ENCODE data around the gene SMARCAL1.

SMARCAL1 gene

DNA sequence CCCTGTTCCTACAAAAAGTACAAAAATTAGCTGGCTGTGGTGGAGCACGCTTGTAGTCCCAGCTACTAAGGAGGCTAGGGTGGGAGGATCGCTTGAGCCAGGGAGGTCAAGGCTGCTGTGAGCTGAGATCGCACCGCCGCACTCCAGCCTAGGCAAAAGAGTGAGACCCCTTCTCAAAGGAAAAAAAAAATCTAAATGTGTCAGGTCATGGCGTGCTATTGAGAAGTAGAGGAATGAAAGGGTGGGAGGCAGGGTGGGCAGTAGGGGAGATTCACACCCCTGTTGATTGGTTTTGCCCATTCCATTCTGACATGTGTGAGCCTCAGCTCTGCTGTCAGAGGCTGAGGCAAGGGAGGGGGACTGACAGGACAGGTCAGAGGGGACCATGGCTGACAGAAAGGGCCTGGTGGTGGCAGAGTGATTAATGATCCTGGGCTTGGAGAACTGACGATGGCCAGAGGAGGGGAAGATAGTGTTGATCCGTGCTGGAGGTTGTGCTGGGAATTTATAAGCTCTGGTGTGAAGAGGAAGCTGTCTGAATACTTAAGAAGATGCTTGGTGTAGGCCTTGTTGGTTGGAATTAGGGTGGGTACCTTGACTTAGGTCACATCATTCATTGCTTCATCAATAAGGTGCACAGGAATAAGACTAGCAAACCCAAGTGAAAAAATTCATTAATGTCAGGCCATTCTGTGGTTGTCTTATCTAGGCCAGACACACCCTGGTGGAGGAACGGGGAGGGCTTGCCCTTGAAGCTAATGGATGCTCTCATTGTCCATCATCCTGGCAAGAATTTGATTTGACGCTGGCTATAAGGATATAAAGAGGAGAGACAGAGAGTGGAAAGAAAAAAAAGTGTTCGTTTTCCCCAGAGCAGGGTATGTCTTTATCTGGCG lies 19.1 kb upstream of the SMARCAL1 start:
- no peak for DNase-seq

DNA sequence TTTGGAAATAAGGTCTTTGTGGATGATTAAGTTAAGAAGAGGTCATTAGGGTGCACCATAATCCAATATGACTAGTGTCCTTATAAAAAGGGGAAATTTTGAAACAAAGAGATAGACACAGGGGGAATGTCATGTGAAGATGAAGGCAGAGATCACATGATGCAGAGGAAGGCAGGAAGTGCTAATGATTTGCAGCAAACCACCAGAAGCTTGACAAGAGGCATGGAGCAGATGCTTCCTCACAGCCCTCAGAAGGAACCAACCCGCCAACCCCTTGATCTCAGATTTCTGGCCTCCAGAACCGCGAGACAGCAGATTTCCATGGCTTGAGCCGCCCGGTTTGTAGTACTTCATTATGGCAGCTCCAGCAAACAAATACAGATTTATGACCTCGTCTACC lies 17.4 kb upstream of the SMARCAL1 start:
- no peak for DNase-seq

DNA sequence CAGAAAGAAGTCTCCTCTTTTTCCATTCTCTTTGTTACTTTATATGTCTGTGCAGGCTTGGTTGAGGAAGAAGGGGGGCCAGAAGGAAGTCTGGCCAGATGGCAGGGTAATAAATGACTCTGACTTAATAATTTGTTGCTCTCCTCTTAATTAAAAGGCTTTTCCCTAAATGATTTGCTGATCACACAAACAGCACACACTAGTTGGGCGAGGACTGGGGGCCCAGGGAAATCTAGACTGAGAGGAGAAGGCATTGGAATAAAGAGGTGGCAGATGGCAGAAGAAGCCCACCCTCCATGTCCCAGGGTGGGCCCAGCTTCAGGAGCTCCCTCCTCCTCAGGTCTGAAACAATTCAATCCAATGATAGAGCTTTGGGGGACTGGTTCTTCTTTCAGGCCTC lies 12.7 kb upstream of the SMARCAL1 start:
- no peak for DNase-seq

DNA sequence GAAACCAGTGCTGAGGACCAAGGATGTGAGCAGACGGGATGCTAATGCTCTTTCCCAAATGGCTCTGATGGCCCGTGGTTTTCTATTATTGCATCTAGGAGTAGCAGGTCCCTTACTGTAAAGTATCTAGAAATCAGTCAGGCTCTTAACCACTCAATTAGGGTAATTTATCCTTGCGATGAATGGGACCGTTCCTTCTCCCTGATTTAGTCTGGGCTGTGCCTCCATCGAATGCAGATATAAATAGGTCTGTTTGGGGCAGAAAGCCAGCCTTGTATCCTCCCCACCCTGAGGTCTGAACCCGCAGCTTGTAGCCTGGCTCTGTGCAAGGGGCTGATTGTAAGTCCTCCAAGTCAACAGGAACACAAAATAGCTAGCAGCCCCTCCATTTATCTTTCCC lies 9.5 kb upstream of the SMARCAL1 start:
- no peak for DNase-seq

DNA sequence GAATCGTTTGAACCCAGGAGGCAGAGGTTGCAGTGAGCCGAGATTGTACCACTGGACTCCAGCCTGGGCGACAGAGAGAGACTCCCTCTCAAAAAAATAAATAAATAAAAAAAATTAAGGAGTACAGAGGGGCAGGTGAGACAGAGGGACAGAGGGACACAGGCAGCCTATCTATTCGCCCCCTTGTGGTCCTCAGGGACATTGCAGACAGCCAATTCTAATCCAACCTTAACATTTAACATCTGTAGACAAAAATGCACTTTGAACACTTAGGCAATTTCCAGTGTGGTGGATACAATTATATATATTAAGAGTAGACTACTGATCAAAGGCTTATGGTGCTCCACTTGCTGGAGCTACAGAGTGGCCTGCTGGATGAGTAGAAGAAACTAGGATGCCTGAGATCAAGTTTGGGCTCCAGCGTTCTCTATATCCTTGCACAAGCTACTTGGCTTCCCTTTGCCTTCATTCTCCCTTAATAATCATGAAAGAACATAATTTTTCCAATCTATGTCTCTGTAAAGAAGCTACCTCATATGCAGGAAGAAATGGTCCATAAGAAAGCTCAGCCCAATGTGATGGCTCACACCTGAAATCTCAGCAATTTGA lies 8.2 kb upstream of the SMARCAL1 start:
- no peak for DNase-seq

DNA sequence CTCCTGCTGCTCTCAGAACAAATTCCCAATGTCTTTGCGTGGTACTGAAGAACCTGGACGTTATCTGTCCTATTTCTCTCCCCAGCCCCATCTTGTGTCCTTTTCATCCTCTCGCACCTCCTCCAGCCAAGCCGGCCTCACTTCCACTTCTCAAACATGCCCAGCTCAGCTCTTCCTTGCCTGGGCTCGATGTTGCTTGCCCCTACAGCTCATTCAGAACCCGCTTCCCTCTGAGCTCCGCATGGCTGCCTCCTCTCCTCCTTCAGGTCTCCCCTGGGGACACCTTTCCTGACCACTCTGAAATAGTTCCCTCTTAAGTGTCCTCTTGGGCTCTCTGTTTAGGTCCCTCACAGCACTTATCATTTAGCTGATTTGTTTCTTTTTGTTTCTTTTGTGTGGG lies 6.7 kb upstream of the SMARCAL1 start:
- no peak for DNase-seq

DNA sequence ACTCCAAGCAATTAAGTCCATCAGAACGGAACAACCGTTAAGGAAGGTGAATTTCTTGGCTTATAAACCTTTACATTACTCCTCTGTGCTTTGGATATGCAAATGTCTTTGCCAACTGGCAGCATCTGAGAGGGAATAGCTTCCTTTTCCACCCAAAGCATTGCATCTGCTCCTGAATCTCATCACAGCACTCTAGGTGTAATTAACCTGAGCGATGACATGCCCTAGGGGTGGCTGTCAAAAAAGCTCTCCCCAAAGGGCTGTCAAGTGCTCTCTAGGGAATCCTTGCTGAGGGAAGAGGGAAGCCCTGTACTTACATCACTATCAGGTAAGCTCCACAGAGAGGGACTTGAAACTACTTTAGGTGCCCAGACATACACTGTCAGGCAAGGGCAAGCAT lies 5.5 kb upstream of the SMARCAL1 start:
- DNase-seq: no peak

DNA sequence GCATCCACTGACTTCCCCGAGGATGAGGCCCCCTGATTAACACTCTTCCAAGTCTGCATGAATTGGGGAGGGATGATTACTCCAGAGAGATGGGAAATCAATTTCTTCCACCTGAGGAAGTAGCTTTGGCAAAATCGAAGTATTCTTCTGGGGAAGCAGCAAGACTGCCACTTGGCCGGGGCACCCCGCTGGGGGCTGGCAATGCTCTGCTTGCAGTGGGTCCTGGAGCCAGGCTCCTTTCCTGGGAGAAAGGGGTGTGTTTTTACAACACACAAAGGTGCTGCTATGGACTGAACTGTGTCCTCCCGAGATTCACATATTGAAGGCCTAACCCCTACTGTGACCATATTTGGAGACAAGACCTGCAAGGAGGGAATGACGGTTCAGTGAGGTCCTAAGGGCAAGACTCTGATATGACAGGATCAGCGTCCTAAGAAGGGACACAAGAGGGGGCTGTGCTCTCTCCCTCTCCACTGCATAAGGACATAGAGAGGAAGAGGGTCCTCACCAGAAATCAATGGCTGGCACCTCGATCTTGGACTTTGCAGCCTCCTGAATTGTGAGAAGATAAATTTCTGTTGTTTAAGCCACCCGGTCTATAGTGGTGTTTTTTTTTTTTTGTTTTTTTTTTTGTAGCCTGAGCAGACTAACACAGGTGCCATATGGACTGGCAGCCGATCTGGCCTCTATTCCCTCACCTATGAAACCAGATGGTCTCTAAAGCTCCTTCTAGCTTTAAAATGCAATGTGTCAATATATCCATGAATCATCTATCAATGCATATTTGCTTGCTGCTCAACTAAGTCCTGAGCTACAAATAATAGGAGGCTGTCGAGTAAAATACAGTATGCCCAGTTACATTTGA lies 3.6 kb upstream of the SMARCAL1 start:
- no peak for DNase-seq

DNA sequence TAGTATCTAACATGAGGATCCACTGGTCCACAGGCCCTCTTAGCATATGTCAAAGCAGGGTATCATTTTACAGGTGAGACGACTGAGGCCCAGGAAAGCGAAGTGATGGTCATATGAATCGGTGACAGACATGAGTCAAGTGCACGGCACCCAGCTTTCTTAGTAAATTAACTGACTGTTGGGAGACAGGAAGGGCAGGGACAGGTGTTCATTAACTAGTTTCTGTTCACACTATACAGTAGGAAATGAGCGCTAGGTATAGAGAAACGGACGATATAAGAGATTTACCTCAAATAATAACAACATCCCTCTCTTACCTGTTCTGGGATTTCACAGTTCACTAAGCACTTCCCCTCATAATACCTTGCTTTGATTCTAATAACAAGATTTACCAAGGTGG lies 1.7 kb upstream of the SMARCAL1 start:
- DNase-seq: no peak

DNA sequence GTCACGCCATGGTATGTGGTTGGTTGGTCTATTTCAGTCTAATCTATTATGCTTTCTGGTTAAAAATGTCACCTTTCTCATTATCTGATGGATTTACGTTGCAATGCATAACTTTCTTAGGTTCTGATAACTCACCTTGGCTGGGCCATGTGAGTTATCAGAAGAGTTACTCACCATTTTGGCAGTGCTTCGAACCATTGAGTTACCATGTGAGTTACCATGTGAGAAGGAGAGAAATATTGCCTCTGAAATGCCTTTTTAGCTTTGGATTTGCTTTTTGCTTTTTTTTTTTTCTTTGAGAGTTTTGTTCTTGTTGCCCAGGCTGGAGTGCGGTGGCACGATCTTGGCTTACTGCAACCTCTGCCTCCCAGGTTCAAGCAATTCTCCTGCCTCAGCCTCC lies 1.6 kb downstream of the SMARCAL1 start:
- DNase-seq: no peak

DNA sequence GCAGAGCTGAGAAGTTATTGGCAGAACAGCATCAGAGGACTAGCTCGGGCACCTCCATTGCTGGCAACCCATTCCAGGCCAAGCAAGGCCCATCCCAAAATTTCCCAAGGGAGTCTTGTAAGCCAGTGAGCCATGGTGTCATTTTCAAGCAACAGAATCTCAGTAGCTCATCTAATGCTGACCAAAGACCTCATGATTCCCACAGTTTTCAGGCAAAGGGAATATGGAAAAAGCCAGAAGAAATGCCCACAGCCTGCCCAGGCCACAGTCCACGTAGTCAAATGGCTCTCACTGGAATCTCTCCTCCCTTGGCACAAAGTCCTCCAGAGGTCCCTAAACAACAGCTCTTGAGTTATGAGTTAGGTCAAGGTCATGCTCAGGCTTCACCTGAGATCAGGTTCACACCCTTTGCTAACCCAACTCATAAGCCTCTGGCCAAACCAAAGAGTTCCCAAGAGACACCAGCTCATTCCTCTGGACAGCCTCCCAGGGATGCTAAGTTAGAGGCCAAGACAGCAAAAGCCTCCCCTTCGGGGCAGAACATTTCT lies 2.6 kb downstream of the SMARCAL1 start:
- no peak for DNase-seq

DNA sequence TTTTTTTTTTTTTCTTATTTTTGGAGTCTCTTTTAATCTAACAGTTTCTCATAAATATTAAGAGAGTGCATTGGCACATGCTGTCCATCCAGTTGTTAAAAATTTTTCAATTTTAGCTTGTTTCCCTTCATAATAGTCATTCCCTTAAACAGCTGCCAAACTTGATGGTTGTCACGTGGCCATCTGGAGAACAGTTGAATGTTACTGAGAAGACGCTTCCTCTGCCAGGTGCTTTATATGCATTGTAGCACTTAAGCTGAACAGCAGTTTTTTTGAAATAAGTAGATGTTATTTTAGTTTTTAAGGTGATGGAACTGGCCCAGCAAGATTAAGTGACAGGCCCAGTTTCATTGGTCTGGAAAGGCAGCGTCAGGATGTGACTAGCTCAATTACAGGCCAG lies 3.3 kb downstream of the SMARCAL1 start:
- no peak for DNase-seq

DNA sequence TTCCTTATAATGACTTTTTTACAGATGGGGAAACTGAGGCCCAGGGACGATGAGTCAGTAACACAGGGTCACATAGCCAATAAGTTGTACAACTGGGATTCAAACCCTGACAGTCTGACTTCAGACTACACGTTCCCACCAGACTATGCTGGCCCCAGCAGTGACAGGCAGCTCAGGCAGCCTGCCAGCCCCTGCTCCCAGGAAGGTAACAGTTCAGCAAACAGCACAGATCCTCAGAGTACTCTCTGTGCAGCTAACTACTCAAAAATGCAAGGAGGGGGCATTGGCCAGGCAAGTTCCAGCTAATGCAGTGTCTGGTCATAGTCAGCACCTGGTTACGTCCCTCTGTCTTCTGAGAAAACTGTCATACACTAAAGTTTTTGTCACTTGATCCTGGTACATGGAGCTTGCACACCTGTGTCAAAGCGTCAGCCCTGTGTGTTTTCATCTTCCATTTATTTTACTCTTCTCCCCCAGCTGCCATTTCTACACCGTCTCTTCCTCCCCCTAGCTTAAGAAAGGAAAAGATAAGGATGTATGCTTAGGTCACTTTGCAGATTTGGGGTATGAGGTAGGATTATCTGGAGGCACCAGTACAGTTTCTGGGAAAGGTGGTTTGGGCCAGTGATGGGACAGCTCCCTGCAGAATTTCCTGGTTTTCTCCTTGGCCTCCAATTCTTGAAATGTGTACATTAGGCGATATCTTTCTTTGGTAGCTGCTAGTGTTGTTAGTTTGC lies 4.5 kb downstream of the SMARCAL1 start:
- DNase-seq: no peak

DNA sequence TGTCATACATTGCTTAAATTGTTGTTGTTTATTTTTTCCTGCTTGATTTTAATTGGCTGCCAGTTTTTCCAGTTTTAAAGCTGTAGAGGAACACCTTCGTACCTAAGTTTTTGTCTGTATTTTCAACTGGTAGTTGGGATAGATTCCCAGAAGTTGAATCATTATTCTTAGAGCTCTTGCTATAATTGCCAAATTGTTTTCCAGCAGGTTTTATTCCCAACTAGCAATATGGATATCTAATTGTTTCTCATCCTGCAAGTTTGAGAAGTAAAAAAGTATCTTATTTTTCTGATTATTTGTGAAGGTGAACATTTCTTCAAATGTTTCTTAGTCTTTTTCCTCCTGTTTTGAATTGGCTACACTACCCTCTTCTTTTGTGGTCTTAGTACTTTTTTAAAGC lies 6.7 kb downstream of the SMARCAL1 start:
- DNase-seq: no peak

DNA sequence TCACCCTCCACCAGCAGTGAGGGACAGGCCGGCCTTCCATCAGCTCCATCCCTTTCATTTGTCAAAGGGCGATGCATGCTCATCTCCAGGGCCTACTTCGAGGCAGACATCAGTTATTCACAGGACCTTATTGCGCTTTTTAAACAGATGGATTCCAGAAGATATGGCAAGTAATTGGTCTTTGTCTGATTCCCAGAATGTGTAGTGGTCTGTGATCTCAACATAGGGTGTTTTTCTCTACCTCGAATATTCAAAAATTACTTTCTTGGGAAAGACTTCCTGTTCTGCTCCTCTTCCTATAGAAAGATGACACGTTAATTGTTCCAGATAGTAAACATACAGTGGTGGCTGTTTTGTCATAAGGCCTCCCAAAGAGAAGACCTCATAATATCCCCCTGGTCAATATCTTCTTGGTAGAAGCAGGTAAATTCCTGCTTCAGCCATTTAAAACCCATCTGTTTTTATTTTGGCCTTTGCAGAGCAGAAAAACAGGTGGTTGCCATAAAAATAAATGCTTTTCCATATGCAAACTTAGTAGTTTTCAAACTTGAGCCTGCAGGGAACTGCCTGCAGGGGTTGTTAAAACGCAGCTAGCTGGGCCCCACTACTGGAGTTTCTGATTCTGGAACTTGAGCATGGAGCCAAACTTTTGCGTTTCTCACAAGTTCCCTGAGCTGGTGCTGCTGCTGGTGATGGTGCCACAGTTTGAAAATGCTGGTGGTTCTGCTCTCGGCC lies 8.2 kb downstream of the SMARCAL1 start:
- no peak for DNase-seq

DNA sequence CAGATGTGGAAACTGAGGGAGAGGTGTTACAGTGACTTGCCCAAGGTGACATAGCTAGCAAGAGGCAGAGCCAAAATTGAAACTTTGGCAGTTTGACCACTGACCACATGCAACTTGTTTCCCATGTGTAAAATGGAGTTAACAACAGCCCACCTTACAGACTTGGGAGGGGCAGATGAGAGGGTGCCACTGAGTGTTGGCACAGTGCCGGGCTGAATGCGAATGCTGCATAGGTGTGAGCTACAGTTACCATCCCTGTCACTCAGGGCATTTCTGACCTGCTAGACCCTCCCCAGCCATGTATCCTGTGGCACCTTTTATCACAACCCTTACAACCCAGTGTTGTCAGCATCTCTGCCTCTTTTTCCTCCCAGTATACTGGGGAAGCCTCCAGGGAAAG lies 10.8 kb downstream of the SMARCAL1 start:
- DNase-seq: no peak

DNA sequence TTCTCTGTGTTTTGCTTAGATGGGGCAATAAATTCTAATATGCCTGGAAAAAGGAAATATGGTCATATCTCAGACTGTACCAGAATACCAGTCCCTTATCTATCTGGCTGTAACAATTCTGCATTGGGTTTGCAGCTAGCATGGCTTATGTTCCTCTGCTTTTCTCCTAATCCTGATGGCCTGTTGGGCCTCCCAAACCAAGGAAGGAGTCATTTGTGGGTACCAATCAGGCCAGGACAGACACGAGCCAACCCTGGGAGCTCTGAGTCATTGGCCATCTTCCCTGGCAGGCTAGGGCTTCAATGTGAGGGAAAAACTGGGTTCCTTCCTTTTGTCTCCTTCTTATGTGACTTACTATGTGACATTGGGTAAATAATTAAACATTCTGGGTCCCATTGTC lies 12.0 kb downstream of the SMARCAL1 start:
- DNase-seq: no peak

DNA sequence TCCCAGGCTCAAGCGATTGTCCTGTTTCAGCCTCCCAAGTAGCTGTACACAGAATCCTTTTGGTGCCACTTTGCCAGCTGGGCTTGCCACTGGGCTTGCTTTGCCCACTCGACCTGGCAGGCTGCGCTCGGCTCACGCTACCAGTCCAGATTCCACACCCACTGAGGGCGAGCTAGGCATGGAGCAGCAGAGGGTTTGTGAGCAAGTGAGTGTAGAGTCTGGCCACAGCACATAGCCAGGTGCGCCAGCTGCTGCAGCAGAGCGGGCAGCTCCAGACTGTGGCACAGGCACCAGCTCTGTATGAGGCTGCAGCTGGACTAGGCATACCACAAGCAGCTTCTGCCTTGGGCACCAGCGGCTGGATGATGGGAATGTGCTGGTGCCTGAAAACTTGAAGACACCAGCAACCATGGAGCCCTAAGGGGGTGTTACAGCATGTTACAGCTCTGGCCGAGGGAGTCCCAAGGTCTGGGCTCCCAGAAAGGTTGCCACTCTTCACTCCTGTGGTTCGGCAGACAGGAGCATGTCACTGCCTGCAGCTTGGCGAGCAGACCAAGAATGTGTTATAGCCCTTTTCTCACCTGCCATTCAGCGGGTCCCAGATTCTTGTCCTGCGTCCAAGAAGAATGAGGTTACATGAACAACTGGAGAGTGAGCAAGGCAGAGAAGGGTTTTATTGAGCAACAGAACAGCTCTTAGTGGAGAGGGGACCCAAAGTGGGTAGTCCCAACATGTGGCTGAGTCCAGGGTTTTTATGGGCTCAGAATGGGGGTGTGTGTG lies 12.9 kb downstream of the SMARCAL1 start:
- no peak for DNase-seq

DNA sequence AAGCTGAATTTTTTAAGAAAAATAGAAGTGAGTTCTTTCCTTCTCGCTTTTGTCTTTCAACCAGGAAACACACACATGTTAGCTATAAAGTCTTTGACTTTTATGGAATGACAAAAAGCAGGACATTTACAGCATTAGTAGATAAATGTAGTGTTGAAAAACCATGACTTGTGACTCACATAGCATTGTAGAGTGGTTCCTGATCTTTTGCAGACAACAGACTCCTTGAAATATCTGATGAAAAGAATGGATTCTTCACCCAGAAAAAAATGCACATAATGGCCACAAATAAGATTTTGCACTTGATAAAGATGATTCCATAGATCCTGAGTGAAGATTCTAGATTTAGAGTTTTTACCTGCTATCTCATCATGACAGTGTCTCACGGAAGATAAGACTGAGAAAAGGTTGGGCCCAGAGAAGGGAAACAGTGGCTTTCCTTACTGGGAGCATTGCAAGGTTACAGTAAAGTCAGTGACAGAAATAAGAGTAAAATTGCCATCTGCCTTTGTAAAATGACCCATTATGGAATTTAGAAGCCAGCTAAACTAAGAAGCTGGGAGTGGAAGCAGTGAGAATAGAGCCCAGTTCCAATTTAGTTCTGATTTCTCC lies 14.0 kb downstream of the SMARCAL1 start:
- no peak for DNase-seq

DNA sequence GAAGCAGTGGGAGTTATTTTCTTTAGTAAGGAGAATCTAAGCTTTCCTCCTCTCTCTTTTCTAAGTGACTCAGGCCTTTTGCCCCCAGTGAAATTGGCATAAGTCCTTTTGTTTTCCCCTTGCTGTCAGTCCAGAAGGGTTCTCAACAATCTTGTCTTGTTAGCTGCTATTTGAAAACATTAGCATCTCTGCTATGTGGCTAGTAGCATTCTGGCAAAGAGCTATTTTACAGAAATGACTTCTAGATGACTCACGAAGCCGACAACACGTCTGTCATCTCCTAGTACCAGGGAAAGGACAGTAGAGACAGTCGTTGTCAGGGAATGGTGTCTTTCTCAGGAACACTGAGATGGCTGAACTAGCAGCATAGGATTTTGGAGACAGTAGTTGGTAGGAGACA lies 14.7 kb downstream of the SMARCAL1 start:
- no peak for DNase-seq
